Mesendoderm (in vitro differentiated cells): ENCODE data around the gene TANC2.

Experiments used
- DNase-seq: peaks from one replicate; pipeline ENCODE4 v3.0.0; 2013
- H2AK5ac ChIP-seq: 2 replicates; pipeline ENCODE4 v1.6.1; 2013; ENCODE audit warnings: low read length, inconsistent platforms
- H2BK120ac ChIP-seq: 2 replicates; pipeline ENCODE4 v1.6.1; 2013; ENCODE audit warnings: low read depth, mild to moderate bottlenecking, low read length, moderate library complexity, mixed read lengths
- H2BK15ac ChIP-seq: replicated peaks from 2 replicates; pipeline ENCODE4 v1.6.1; 2013; ENCODE audit warnings: low read depth, mild to moderate bottlenecking, moderate library complexity
- H2BK5ac ChIP-seq: 2 replicates; pipeline ENCODE4 v1.6.1; 2013; ENCODE audit warnings: low read length, inconsistent platforms
- H3K18ac ChIP-seq: 2 replicates; pipeline ENCODE4 v1.6.1; 2013; ENCODE audit warnings: mild to moderate bottlenecking, low read length, mixed read lengths
- H3K23ac ChIP-seq: one replicate; pipeline ENCODE4 v1.6.1; 2013; ENCODE audit warnings: low read length
- H3K27ac ChIP-seq: 2 replicates; pipeline ENCODE4 v1.5.1; 2013; ENCODE audit warnings: low read depth, mild to moderate bottlenecking, inconsistent platforms, low read length, moderate library complexity
- H3K27me3 ChIP-seq: 2 replicates; pipeline ENCODE4 v1.6.1; 2013; ENCODE audit warnings: low read length, control low read depth, mild to moderate bottlenecking, inconsistent platforms; ENCODE audit not compliant: insufficient read depth, poor library complexity
- H3K36me3 ChIP-seq: 2 replicates; pipeline ENCODE4 v1.6.1; 2013; ENCODE audit warnings: low read length, inconsistent platforms; ENCODE audit not compliant: control insufficient read depth, insufficient read depth
- H3K4ac ChIP-seq: one replicate; pipeline ENCODE4 v1.6.1; 2013; ENCODE audit warnings: low read depth, mild to moderate bottlenecking, low read length, moderate library complexity
- H3K4me1 ChIP-seq: 2 replicates; pipeline ENCODE4 v1.6.1; 2013; ENCODE audit warnings: low read depth, low read length, inconsistent platforms; ENCODE audit not compliant: control insufficient read depth
- H3K4me2 ChIP-seq: 2 replicates; pipeline ENCODE4 v1.6.1; 2013; ENCODE audit warnings: low read length
- H3K4me3 ChIP-seq: 2 replicates; pipeline ENCODE4 v1.5.1; 2013; ENCODE audit warnings: mild to moderate bottlenecking, low read length
- H3K56ac ChIP-seq: one replicate; pipeline ENCODE4 v1.6.1; 2013; ENCODE audit warnings: low read length
- H3K79me1 ChIP-seq: 2 replicates; pipeline ENCODE4 v1.6.1; 2013; ENCODE audit warnings: low read length, inconsistent platforms
- H3K79me2 ChIP-seq: 2 replicates; pipeline ENCODE4 v1.6.1; 2013; ENCODE audit warnings: mild to moderate bottlenecking, low read length; ENCODE audit not compliant: control insufficient read depth, insufficient read depth
- H3K9ac ChIP-seq: 2 replicates; pipeline ENCODE4 v1.6.1; 2013; ENCODE audit warnings: low read length, inconsistent platforms
- H4K5ac ChIP-seq: one replicate; pipeline ENCODE4 v1.6.1; 2013; ENCODE audit warnings: low read length
- H4K8ac ChIP-seq: one replicate; pipeline ENCODE4 v1.6.1; 2013; ENCODE audit warnings: low read depth, mild to moderate bottlenecking, control low read depth, low read length, moderate library complexity
- WGBS: extraction: QIAGEN DNeasy Blood & Tissue Kit; methylation state at CpG from one replicate; pipeline ENCODE4 v1.1.7; 2013; ENCODE audit warnings: low lambda C conversion rate, missing lambda C conversion rate; ENCODE audit not compliant: insufficient coverage; ENCODE audit errors: extremely low coverage; 5-methylcytosine and 5-hydroxymethylcytosine counted together

TANC2 gene

GRCh38 chr17:62965174-62965685 lies 805 bp upstream of the TANC2 start:
- Histone ChIP-seq H3K18ac (peak overlapping the region; percentile 41), H2BK5ac (no peak overlapping the region), H2BK120ac (no peak overlapping the region), H3K4me1 (peaks cover 5% of the 10 kb centered on the region), H2BK15ac (no peak overlapping the region), H3K9ac (peak overlapping the region; percentile 51), H4K5ac (no peak overlapping the region), H3K36me3 (no peaks in the 10 kb centered on the region), H3K23ac (no peak overlapping the region), H3K79me2 (no peaks in the 10 kb centered on the region), H3K4me2 (peak overlapping the region; percentile 37), H3K4me3 (no peak overlapping the region), H2AK5ac (no peak overlapping the region), H3K27ac (no peak overlapping the region), H3K27me3 (no peaks in the 10 kb centered on the region), H3K56ac (peak overlapping the region; percentile 78), H4K8ac (no peak overlapping the region), H3K4ac (no peak overlapping the region), H3K79me1 (no peaks in the 10 kb centered on the region)
- WGBS, result no CpG with 5 or more reads among the region's 19 CpGs
- DNase-seq, result no peak

GRCh38 chr17:62966426-62967204 lies 580 bp downstream of the TANC2 start:
- Histone ChIP-seq H3K23ac (peak overlapping the region; percentile 39), H3K9ac (peak overlapping the region; percentile 74), H4K5ac (no peak overlapping the region), H2BK120ac (no peak overlapping the region), H3K4ac (peak overlapping the region; percentile 46), H3K4me2 (peak overlapping the region; percentile 9), H3K4me1 (peaks cover 5% of the 10 kb centered on the region), H3K79me1 (peaks cover 3% of the 10 kb centered on the region), H3K27me3 (no peaks in the 10 kb centered on the region), H4K8ac (no peak overlapping the region), H3K79me2 (no peaks in the 10 kb centered on the region), H2AK5ac (no peak overlapping the region), H2BK15ac (peak overlapping the region; percentile 23), H3K4me3 (peak overlapping the region; percentile 8), H3K27ac (no peak overlapping the region), H3K18ac (peak overlapping the region; percentile 94), H3K36me3 (no peaks in the 10 kb centered on the region), H3K56ac (peak overlapping the region; percentile 87), H2BK5ac (no peak overlapping the region)
- no CpG with 5 or more reads among the region's 80 CpGs for WGBS
- peak; percentile 27 for DNase-seq

- Histone ChIP-seq H3K4me3 (peak overlapping the region; percentile 8), H3K79me2 (no peaks in the 10 kb centered on the region), H3K9ac (peak overlapping the region; percentile 74), H3K4me1 (peaks cover 5% of the 10 kb centered on the region), H3K36me3 (no peaks in the 10 kb centered on the region), H2AK5ac (no peak overlapping the region), H3K56ac (peak overlapping the region; percentile 87), H3K27ac (no peak overlapping the region), H3K79me1 (peaks cover 3% of the 10 kb centered on the region), H2BK15ac (no peak overlapping the region), H3K23ac (no peak overlapping the region), H4K8ac (no peak overlapping the region), H3K18ac (no peak overlapping the region), H3K27me3 (no peaks in the 10 kb centered on the region), H4K5ac (no peak overlapping the region), H3K4ac (no peak overlapping the region), H2BK120ac (no peak overlapping the region), H2BK5ac (no peak overlapping the region), H3K4me2 (peak overlapping the region; percentile 9)
- no peak for DNase-seq
- WGBS, result no CpG with 5 or more reads among the region's 4 CpGs
Observed at GRCh38 chr17:62967205-62967529, 1.1 kb downstream of the TANC2 start.

GRCh38 chr17:62968445-62968923 lies 2.4 kb downstream of the TANC2 start:
- no peak overlapping the region for H3K23ac ChIP-seq
- H2BK15ac ChIP-seq, result no peak overlapping the region
- H2AK5ac ChIP-seq, result no peak overlapping the region
- no peak overlapping the region for H3K4ac ChIP-seq
- peaks cover 3% of the 10 kb centered on the region for H3K79me1 ChIP-seq
- H4K8ac ChIP-seq, result no peak overlapping the region
- H3K9ac ChIP-seq, result no peak overlapping the region
- H3K18ac ChIP-seq, result no peak overlapping the region
- no peaks in the 10 kb centered on the region for H3K27me3 ChIP-seq
- no peak overlapping the region for H3K4me3 ChIP-seq
- H2BK5ac ChIP-seq, result no peak overlapping the region
- H3K4me2 ChIP-seq, result no peak overlapping the region
- WGBS, result no CpG with 5 or more reads among the region's 3 CpGs
- no peak overlapping the region for H3K56ac ChIP-seq
- no peak overlapping the region for H2BK120ac ChIP-seq
- no peak overlapping the region for H4K5ac ChIP-seq
- DNase-seq, result peak; percentile 92
- no peaks in the 10 kb centered on the region for H3K36me3 ChIP-seq
- no peak overlapping the region for H3K27ac ChIP-seq
- H3K4me1 ChIP-seq, result peaks cover 5% of the 10 kb centered on the region
- no peaks in the 10 kb centered on the region for H3K79me2 ChIP-seq

- no peaks in the 10 kb centered on the region for H3K27me3 ChIP-seq
- H2BK120ac ChIP-seq, result no peak overlapping the region
- no peak overlapping the region for H4K8ac ChIP-seq
- H2AK5ac ChIP-seq, result no peak overlapping the region
- H2BK5ac ChIP-seq, result no peak overlapping the region
- H3K4ac ChIP-seq, result no peak overlapping the region
- no peaks in the 10 kb centered on the region for H3K4me1 ChIP-seq
- H3K23ac ChIP-seq, result no peak overlapping the region
- H3K79me2 ChIP-seq, result no peaks in the 10 kb centered on the region
- no peak overlapping the region for H3K4me3 ChIP-seq
- no peak overlapping the region for H3K18ac ChIP-seq
- no peak overlapping the region for H3K9ac ChIP-seq
- no peak overlapping the region for H2BK15ac ChIP-seq
- H3K56ac ChIP-seq, result no peak overlapping the region
- H4K5ac ChIP-seq, result no peak overlapping the region
- no peak overlapping the region for H3K27ac ChIP-seq
- no peak overlapping the region for H3K4me2 ChIP-seq
- no peak for DNase-seq
- H3K79me1 ChIP-seq, result peaks cover 3% of the 10 kb centered on the region
- H3K36me3 ChIP-seq, result no peaks in the 10 kb centered on the region
Observed at GRCh38 chr17:62970610-62971009, 4.6 kb downstream of the TANC2 start.

- Histone ChIP-seq H3K56ac (no peak overlapping the region), H3K18ac (no peak overlapping the region), H2AK5ac (no peak overlapping the region), H3K27me3 (no peaks in the 10 kb centered on the region), H2BK15ac (no peak overlapping the region), H3K79me1 (peaks cover 3% of the 10 kb centered on the region), H3K4me3 (no peak overlapping the region), H3K23ac (no peak overlapping the region), H4K5ac (no peak overlapping the region), H3K4me2 (no peak overlapping the region), H3K27ac (no peak overlapping the region), H2BK5ac (no peak overlapping the region), H3K36me3 (no peaks in the 10 kb centered on the region), H2BK120ac (no peak overlapping the region), H3K4ac (no peak overlapping the region), H3K9ac (no peak overlapping the region), H3K79me2 (no peaks in the 10 kb centered on the region), H4K8ac (no peak overlapping the region), H3K4me1 (no peaks in the 10 kb centered on the region)
- no peak for DNase-seq
- WGBS, result no CpG with 5 or more reads among the region's 4 CpGs
Observed at GRCh38 chr17:62971853-62972252, 5.8 kb downstream of the TANC2 start.
